GM12878 (cell line): ENCODE data around the gene GINS2. TPM values are rescaled to one million over a fixed set of nuclear protein-coding genes. Genes with fewer than 3 reads are reported as not detected.

Experiments used
- ATAC-seq: fragments of 200-7000 bp; cut with Tn5 transposase; 3 replicates; pipeline ENCODE4 v1.9.1; 2020; ENCODE audit warnings: mild to moderate bottlenecking, moderate library complexity
- BruUV-seq: library from RNA; stranded (reverse); fragments of 400-500 nt; replicated peaks from 2 replicates; lab custom pipeline; 2021; lab: Mats Ljungman, UMichigan
- CTCF ChIA-PET: fragments of 300-600 bp; sonication (Branson Sonifier 250); formaldehyde crosslinking; extraction: SDS; loops from one replicate; lab custom pipeline; 2021; ENCODE audit warnings: inconsistent platforms; lab: Yijun Ruan, JAX
- POLR2A ChIA-PET: fragments of 350-600 bp; formaldehyde crosslinking; extraction: SDS; loops from one replicate; lab custom pipeline; 2021; ENCODE audit warnings: inconsistent platforms; lab: Charles Lee
- RAD21 ChIA-PET: fragments of 300-600 bp; sonication (Branson Sonifier 250); formaldehyde crosslinking; loops from one replicate; lab custom pipeline; 2023; ENCODE audit warnings: antibody characterized with exemption; ENCODE audit not compliant: unreplicated experiment; lab: Charles Lee
- SMC1A ChIA-PET: fragments of 300-600 bp; sonication (Branson Sonifier 250); formaldehyde crosslinking; loops from one replicate; lab custom pipeline; 2023; ENCODE audit not compliant: unreplicated experiment, uncharacterized antibody; lab: Charles Lee
- DNase-seq: peaks from one replicate; pipeline ENCODE4 v3.0.0-alpha.2; 2011; ENCODE audit warnings: low read depth, low spot score
- FAIRE-seq: peaks from 3 replicates; lab custom pipeline; 2011; peaks lifted over from hg19 to GRCh38; lab: Jason Lieb, UNC
- H2AFZ ChIP-seq: 2 replicates; pipeline ENCODE4 v1.6.0; 2011; ENCODE audit warnings: low read depth, low read length, control low read depth; ENCODE audit not compliant: control insufficient read depth
- H3K27ac ChIP-seq: 2 replicates; pipeline ENCODE4 v1.5.1; 2011; ENCODE audit warnings: control low read depth; ENCODE audit not compliant: control insufficient read depth, insufficient read depth
- H3K27me3 ChIP-seq, 2 experiments: replicated peaks in 1 of 2; 2 replicates each; pipeline versions ENCODE4 v1.6.0 to v1.6.1; 2011; ENCODE audit warnings: low read length in 1 of 2; ENCODE audit not compliant: control insufficient read depth in 2 of 2, insufficient read depth in 2 of 2
- H3K36me3 ChIP-seq, 2 experiments: 2 replicates each; pipeline ENCODE4 v1.5.1; 2011; ENCODE audit warnings: low read length in 1 of 2; ENCODE audit not compliant: control insufficient read depth in 2 of 2, insufficient read depth in 2 of 2
- H3K4me1 ChIP-seq: 2 replicates; pipeline ENCODE4 v1.6.1; 2011; ENCODE audit warnings: mild to moderate bottlenecking, low read length, moderate library complexity, mixed read lengths; ENCODE audit not compliant: control insufficient read depth, insufficient read depth
- H3K4me2 ChIP-seq: 2 replicates; pipeline ENCODE4 v1.6.0; 2011; ENCODE audit warnings: control low read depth; ENCODE audit not compliant: control insufficient read depth, insufficient read depth
- H3K4me3 ChIP-seq: fragments of 200-600 bp; sonication (generic); 2 replicates; pipeline ENCODE4 v1.5.1; 2016
- H3K79me2 ChIP-seq: 2 replicates; pipeline ENCODE4 v1.6.0; 2011; ENCODE audit warnings: low read length; ENCODE audit not compliant: control insufficient read depth, insufficient read depth
- H3K9ac ChIP-seq: 2 replicates; pipeline ENCODE4 v1.8.0; 2011; ENCODE audit warnings: low read length, control low read depth, mixed read lengths; ENCODE audit not compliant: control insufficient read depth, insufficient read depth
- H3K9me3 ChIP-seq: replicated peaks from 3 replicates; pipeline ENCODE4 v1.5.1; 2011; ENCODE audit warnings: mild to moderate bottlenecking, low read length; ENCODE audit not compliant: control insufficient read depth, insufficient read depth
- H4K20me1 ChIP-seq: 2 replicates; pipeline ENCODE4 v1.6.0; 2011; ENCODE audit not compliant: control insufficient read depth, insufficient read depth
- CHD1 ChIP-seq: IDR thresholded peaks from 2 replicates; pipeline ENCODE4 v1.6.1; 2012; ENCODE audit warnings: low read depth, low read length, improper control_type of control experiment
- CHD2 ChIP-seq: IDR thresholded peaks from 2 replicates; pipeline ENCODE4 v1.6.1; 2011; ENCODE audit warnings: low read depth, low read length, improper control_type of control experiment, borderline replicate concordance
- FOS ChIP-seq: IDR thresholded peaks from 3 replicates; pipeline ENCODE4 v1.6.1; 2011; ENCODE audit warnings: borderline replicate concordance; ENCODE audit not compliant: insufficient read length; ENCODE audit errors: extremely low read depth
- LARP7 ChIP-seq: fragments of 450-650 bp; IDR thresholded peaks from 2 replicates; pipeline ENCODE4 v1.6.1; 2017; ENCODE audit warnings: mild to moderate bottlenecking
- MTA2 ChIP-seq: fragments of 450-650 bp; IDR thresholded peaks from 2 replicates; pipeline ENCODE4 v1.6.1; 2016; ENCODE audit warnings: low read depth, mild to moderate bottlenecking, moderate library complexity
- POLR2AphosphoS2 ChIP-seq: IDR thresholded peaks from 2 replicates; pipeline ENCODE4 v1.6.1; 2011; ENCODE audit warnings: low read depth, mild to moderate bottlenecking, low read length, improper control_type of control experiment, moderate library complexity
- RAD21 ChIP-seq: IDR thresholded peaks from 2 replicates; pipeline ENCODE4 v1.6.1; 2011; ENCODE audit warnings: mild to moderate bottlenecking, low read depth, low read length, moderate library complexity; ENCODE audit not compliant: insufficient read depth
- RELA ChIP-seq: fragments of 450-650 bp; IDR thresholded peaks from 2 replicates; pipeline ENCODE4 v1.8.0; 2014; ENCODE audit warnings: borderline replicate concordance; ENCODE audit not compliant: partially characterized antibody
- SIN3A ChIP-seq: IDR thresholded peaks from 2 replicates; pipeline ENCODE4 v1.6.1; 2012; ENCODE audit warnings: low read depth, low read length, improper control_type of control experiment
- SMAD1 ChIP-seq: fragments of 450-650 bp; IDR thresholded peaks from 2 replicates; pipeline ENCODE4 v1.6.1; 2018; ENCODE audit warnings: mild to moderate bottlenecking, low read depth; ENCODE audit not compliant: partially characterized antibody
- TARDBP ChIP-seq: IDR thresholded peaks from 2 replicates; pipeline ENCODE4 v1.6.1; 2016; ENCODE audit warnings: borderline replicate concordance
- ZBTB40 ChIP-seq: fragments of 450-650 bp; IDR thresholded peaks from 2 replicates; pipeline ENCODE4 v1.6.1; 2016; ENCODE audit warnings: mild to moderate bottlenecking, moderate library complexity, borderline replicate concordance
- ZNF207 ChIP-seq: fragments of 450-650 bp; IDR thresholded peaks from 2 replicates; pipeline ENCODE4 v1.6.1; 2014; ENCODE audit warnings: antibody characterized with exemption, mild to moderate bottlenecking, borderline replicate concordance
- WGBS: methylation state at CpG from one replicate; pipeline ENCODE4 v1.1.6; 2016; ENCODE audit warnings: low lambda C conversion rate; ENCODE audit not compliant: insufficient replicate concordance, insufficient coverage; ENCODE audit errors: missing lambda C conversion rate; 5-methylcytosine and 5-hydroxymethylcytosine counted together
- in situ Hi-C: fragments of 300-500 bp; cut with MboI; formaldehyde crosslinking; loops from 9 replicates; pipeline ENCODE4 v1.14.3; 2018; ENCODE audit warnings: mixed read lengths
- intact Hi-C: fragments of 100-400 bp; cut with micrococcal nuclease; formaldehyde crosslinking; loops from one replicate; pipeline ENCODE4 v1.14.2; 2022; ENCODE audit not compliant: unreplicated experiment
- polyA plus RNA-seq, 11 experiments: library from polyadenylated mRNA; depleted of rRNA in 4 of 11; unstranded in 6 of 11; stranded (reverse) in 5 of 11; fragments of >200 nt; fragmentation: Nextera tagmentation in 4 of 11; fragmentation: Illumina TruSeq in 1 of 11; extraction: Ambion mirVana in 4 of 11; extraction: Trizol in 1 of 11; gene quantifications; 1 replicate in 1 of 11; 2 replicates in 10 of 11; pipeline versions ENCODE4 v1.2.1 to v1.2.3, GENCODE V29; 2011 to 2016; ENCODE audit warnings: inconsistent platforms in 2 of 11, missing spikeins in 2 of 11, low read depth in 1 of 11
- total RNA-seq, 4 experiments: library from RNA; depleted of rRNA in 3 of 4; stranded (reverse); fragments of >200 nt in 3 of 4; fragmentation: Illumina TruSeq in 1 of 4; extraction: Trizol in 1 of 4; gene quantifications; 2 replicates each; pipeline versions ENCODE4 v1.2.1 to v1.2.3, GENCODE V29; 2013 to 2021
- TF ChIP-seq, protein P1 (sequence below): IDR thresholded peaks from 2 replicates; pipeline ENCODE4 v1.6.1; 2011; ENCODE audit warnings: mild to moderate bottlenecking, low read depth, low read length, moderate library complexity; ENCODE audit not compliant: insufficient replicate concordance

The GINS2 gene
- total and polyA plus RNA-seq, 10 of the 15 experiments (the other 5 are each of a cell fraction or from before 2014, with no cell fraction given), result 42.7 to 90.8 (median 57.0) TPM

DNA sequence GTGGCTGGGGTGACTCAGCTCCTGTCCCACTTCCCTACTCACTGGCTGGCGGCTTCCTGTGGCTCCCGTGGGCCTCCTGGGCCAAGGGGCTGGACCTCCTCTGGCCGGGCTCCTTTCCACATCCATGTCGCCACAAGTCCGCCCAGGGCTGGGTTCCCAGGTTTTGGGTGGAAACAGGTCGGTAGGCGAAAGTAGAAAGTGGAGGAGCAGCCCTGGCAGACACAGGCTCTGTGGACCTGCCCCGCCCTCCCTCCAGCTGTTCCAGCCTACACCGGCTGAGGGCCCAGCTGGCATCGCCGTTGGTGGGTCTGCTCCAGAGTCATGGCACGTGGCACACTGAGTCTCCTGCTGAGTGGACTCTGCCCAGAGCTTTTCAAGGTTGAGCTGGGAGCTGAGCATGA lies 47.0 kb downstream of the GINS2 start:
- Histone ChIP-seq H3K79me2 (no peaks in the 10 kb centered on the region; the same call in 1 of the 2 replicates), H3K4me3 (no peak overlapping the region), H2AFZ (no peak overlapping the region), H3K9me3 (no peaks in the 10 kb centered on the region), H4K20me1 (peaks cover 3% of the 10 kb centered on the region), H3K27ac (no peak overlapping the region), H3K9ac (no peak overlapping the region), H3K4me2 (no peak overlapping the region), H3K36me3 (peaks cover 0 to 22% of the 10 kb centered on the region in 2 experiments; a peak in 3 of 4 replicates), H3K4me1 (no peaks in the 10 kb centered on the region), H3K27me3 (no peaks in the 10 kb centered on the region)
- POLR2A ChIA-PET, result no interaction called here
- TF ChIP-seq CHD2 (no peak), SIN3A (no peak), CHD1 (no peak), RAD21 (no peak), MTA2 (no peak), RELA (no peak), FOS (no peak), LARP7 (no peak), SMAD1 (no peak), TARDBP (no peak), POLR2AphosphoS2 (no peak), ZNF207 (no peak), ZBTB40 (no peak)
- TF ChIP-seq, protein P1, sequence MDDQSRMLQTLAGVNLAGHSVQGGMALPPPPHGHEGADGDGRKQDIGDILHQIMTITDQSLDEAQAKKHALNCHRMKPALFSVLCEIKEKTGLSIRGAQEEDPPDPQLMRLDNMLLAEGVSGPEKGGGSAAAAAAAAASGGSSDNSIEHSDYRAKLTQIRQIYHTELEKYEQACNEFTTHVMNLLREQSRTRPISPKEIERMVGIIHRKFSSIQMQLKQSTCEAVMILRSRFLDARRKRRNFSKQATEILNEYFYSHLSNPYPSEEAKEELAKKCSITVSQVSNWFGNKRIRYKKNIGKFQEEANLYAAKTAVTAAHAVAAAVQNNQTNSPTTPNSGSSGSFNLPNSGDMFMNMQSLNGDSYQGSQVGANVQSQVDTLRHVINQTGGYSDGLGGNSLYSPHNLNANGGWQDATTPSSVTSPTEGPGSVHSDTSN, result no peak
- intact Hi-C loops, result no loop called here
- CTCF ChIA-PET, result no interaction called here
- in situ Hi-C loops, result no loop called here
- FAIRE-seq (no peak), DNase-seq (no peak), ATAC-seq (no peak)
- BruUV-seq, result no TSS peak
- RAD21 ChIA-PET, result no interaction called here
- SMC1A ChIA-PET, result no interaction called here
- WGBS, result 81% methylated on average over 12 of the region's 12 CpGs
